Calu3 (cell line): ENCODE data around the gene SZRD1. TPM values are rescaled to one million over a fixed set of nuclear protein-coding genes. Genes with fewer than 3 reads are reported as not detected.

Source experiments
- BruUV-seq: library from RNA; stranded (reverse); fragments of 400-500 nt; replicated peaks from 2 replicates; lab custom pipeline; 2021; lab: Mats Ljungman, UMichigan
- CTCF ChIA-PET: fragments of 300-600 bp; sonication (Branson Sonifier 250); formaldehyde crosslinking; loops from one replicate; lab custom pipeline; 2022; ENCODE audit warnings: antibody characterized with exemption; lab: Charles Lee
- DNase-seq: peaks from one replicate; pipeline ENCODE4 v3.0.0; 2022
- H3K27ac Mint-ChIP-seq: one replicate; pipeline ENCODE4 v1.8.0; 2022; ENCODE audit warnings: mixed read lengths; ENCODE audit not compliant: unreplicated experiment
- H3K27me3 Mint-ChIP-seq: one replicate; pipeline ENCODE4 v1.8.0; 2022; ENCODE audit warnings: mixed read lengths; ENCODE audit not compliant: unreplicated experiment
- H3K36me3 Mint-ChIP-seq: one replicate; pipeline ENCODE4 v1.8.0; 2022; ENCODE audit warnings: mild to moderate bottlenecking, moderate library complexity, mixed read lengths; ENCODE audit not compliant: insufficient read depth, unreplicated experiment
- H3K4me1 Mint-ChIP-seq: one replicate; pipeline ENCODE4 v1.8.0; 2022; ENCODE audit warnings: mild to moderate bottlenecking, low read depth, mixed read lengths; ENCODE audit not compliant: unreplicated experiment
- H3K4me3 Mint-ChIP-seq: one replicate; pipeline ENCODE4 v1.8.0; 2022; ENCODE audit warnings: mild to moderate bottlenecking, low read depth, moderate library complexity, mixed read lengths; ENCODE audit not compliant: unreplicated experiment
- H3K9me3 Mint-ChIP-seq: one replicate; pipeline ENCODE4 v1.8.0; 2022; ENCODE audit warnings: low read depth, mixed read lengths; ENCODE audit not compliant: unreplicated experiment
- intact Hi-C: fragments of 100-400 bp; cut with micrococcal nuclease; formaldehyde crosslinking; loops from one replicate; pipeline ENCODE4 v1.10.0; 2022; ENCODE audit not compliant: unreplicated experiment
- total RNA-seq: library from RNA; stranded (reverse); gene quantifications from 2 replicates; pipeline ENCODE4 v1.2.3, GENCODE V29; 2022
- TF ChIP-seq, protein P1 (sequence below): fragments of 200-600 bp; IDR thresholded peaks from one replicate; pipeline ENCODE4 v1.8.0; 2022; ENCODE audit warnings: antibody characterized with exemption; ENCODE audit not compliant: unreplicated experiment

The SZRD1 gene
- total RNA-seq, 1 experiment from 2014 or later, result 95.9 TPM

DNA sequence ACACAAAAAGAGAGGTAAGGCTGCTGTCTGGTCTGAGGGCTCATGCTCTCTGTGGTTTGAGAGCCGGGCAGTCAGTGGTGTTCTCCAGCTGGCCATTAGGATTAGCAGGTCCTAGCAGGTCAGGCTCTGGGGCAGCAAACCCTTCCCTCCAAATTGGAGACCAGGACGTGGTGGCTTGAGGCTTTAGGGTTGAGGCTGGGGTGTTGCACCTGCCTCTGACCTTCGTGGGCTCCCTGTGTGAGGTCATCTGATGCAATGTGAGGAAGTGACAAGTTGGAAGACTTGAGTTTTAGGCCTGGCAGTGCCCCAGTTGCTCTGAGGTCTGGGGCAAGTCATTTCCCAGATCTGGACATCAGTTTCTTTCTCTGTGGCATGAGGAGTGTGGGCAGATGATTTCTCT is 24.4 kb downstream of the SZRD1 start:
- CTCF ChIA-PET, result no interaction called here
- Mint-ChIP-seq H3K4me1 (peaks cover 25% of the 10 kb centered on the region), H3K36me3 (peaks cover 29% of the 10 kb centered on the region), H3K9me3 (no peaks in the 10 kb centered on the region), H3K27ac (no peak overlapping the region), H3K4me3 (no peak overlapping the region), H3K27me3 (no peaks in the 10 kb centered on the region)
- BruUV-seq, result no TSS peak
- no peak for DNase-seq
- intact Hi-C loops, result no loop called here
- TF ChIP-seq, protein P1, sequence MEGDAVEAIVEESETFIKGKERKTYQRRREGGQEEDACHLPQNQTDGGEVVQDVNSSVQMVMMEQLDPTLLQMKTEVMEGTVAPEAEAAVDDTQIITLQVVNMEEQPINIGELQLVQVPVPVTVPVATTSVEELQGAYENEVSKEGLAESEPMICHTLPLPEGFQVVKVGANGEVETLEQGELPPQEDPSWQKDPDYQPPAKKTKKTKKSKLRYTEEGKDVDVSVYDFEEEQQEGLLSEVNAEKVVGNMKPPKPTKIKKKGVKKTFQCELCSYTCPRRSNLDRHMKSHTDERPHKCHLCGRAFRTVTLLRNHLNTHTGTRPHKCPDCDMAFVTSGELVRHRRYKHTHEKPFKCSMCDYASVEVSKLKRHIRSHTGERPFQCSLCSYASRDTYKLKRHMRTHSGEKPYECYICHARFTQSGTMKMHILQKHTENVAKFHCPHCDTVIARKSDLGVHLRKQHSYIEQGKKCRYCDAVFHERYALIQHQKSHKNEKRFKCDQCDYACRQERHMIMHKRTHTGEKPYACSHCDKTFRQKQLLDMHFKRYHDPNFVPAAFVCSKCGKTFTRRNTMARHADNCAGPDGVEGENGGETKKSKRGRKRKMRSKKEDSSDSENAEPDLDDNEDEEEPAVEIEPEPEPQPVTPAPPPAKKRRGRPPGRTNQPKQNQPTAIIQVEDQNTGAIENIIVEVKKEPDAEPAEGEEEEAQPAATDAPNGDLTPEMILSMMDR, result no peak

- intact Hi-C loops, result no loop called here
- Mint-ChIP-seq H3K27me3 (no peaks in the 10 kb centered on the region), H3K4me3 (no peak overlapping the region), H3K9me3 (no peaks in the 10 kb centered on the region), H3K4me1 (peaks cover 12% of the 10 kb centered on the region), H3K36me3 (peaks cover 25% of the 10 kb centered on the region), H3K27ac (no peak overlapping the region)
- BruUV-seq, result no TSS peak
- TF ChIP-seq, protein P1, result no peak
- DNase-seq, result no peak
- CTCF ChIA-PET, result interaction anchor here (0.6 kb wide), 1 partner anchor 49 kb away, joined by 3 read pairs; no protein-coding TSS in a partner anchor
These were observed 25.9 kb downstream of the SZRD1 start for GRCh38 chr1:16392740-16393569.

DNA sequence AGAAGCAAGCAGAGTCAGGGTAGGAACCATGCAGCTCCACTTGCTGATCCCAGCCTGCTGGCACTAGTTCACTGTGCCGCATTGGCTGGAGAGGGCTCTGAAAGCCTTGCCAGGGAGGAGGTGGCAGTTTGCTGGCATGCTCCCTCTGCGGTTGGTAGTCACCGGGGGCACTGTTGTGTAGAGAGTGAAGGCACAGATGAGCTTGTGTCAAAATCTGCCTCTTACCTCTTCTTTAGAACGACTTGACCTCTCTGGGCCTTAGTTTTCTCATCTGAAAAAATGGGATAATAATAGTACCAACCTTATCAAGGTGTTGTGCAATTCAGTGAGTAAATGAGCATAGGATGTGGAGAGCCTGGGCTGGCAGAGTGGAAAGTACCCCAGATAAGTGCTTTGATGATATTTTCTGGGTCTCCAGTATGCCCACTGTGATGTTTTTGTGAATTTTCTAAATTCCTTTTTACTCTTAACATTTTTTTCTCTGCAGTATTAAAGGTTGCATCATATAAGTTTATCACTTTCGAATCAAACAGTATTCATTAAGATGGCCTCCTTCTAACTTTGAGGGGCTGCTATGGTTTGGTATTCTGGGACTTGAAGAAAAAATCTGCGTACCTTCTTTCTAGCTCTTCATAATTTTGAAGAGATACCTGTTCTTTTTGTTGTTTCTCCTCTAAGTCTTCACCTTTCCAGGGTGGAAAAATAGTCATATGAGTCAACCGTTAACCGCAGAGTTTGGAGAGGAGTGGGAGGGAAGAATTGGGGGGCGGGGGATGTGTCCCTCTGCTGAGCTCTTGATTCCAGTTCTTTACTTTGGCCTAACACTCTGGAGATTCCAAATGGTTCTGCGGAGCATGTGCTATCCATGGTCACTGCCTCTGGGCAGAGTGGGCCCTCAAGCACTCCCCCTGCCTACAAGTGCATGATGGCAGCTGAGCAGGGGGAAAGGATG is 26.8 kb downstream of the SZRD1 start:
- TF ChIP-seq, protein P1, result no peak
- BruUV-seq, result no TSS peak
- Mint-ChIP-seq H3K36me3 (peaks cover 28% of the 10 kb centered on the region), H3K27ac (no peak overlapping the region), H3K9me3 (no peaks in the 10 kb centered on the region), H3K4me1 (peaks cover 12% of the 10 kb centered on the region), H3K27me3 (no peaks in the 10 kb centered on the region), H3K4me3 (no peak overlapping the region)
- no peak for DNase-seq
- intact Hi-C loops, result no loop called here
- CTCF ChIA-PET, result no interaction called here

GRCh38 chr1:16394977-16395376 is 27.9 kb downstream of the SZRD1 start:
- intact Hi-C loops, result no loop called here
- no peak overlapping the region for H3K27ac Mint-ChIP-seq
- H3K4me1 Mint-ChIP-seq, result peaks cover 12% of the 10 kb centered on the region
- peaks cover 28% of the 10 kb centered on the region for H3K36me3 Mint-ChIP-seq
- TF ChIP-seq, protein P1, result no peak
- CTCF ChIA-PET, result no interaction called here
- H3K4me3 Mint-ChIP-seq, result no peak overlapping the region
- no peak for DNase-seq
- no TSS peak for BruUV-seq
- no peaks in the 10 kb centered on the region for H3K27me3 Mint-ChIP-seq
- no peaks in the 10 kb centered on the region for H3K9me3 Mint-ChIP-seq
